Stimulated activated effector memory CD8-positive, alpha-beta T cell treated with anti-CD3 and anti-CD28 coated beads, Interleukin-12 subunit alpha, Interleukin-12 subunit beta, amount 100 ng/mL, for 72 hours (primary cell): ENCODE results near the gene FRYL.
"Not testable (repeated sequence)": the region's sequence is repeated elsewhere in the genome, so short reads cannot be mapped to it uniquely, and the experiment has no call there.

Experiments used
- ATAC-seq: fragments of 150-1000 bp; cut with Tn5 transposase; 2 replicates; pipeline ENCODE4 v1.10.0; 2021
- DNase-seq, 2 donors: peaks; one replicate each; pipeline ENCODE4 v3.0.0; 2021 to 2022; ENCODE audit warnings: low spot score in 2 of 2
- H3K27ac Mint-ChIP-seq: one replicate; pipeline ENCODE4 v1.8.0; 2022; ENCODE audit warnings: mild to moderate bottlenecking, mixed read lengths
- H3K36me3 Mint-ChIP-seq: one replicate; pipeline ENCODE4 v1.8.0; 2022; ENCODE audit warnings: mild to moderate bottlenecking, mixed read lengths
- H3K4me1 Mint-ChIP-seq: one replicate; pipeline ENCODE4 v1.8.0; 2022; ENCODE audit warnings: mixed read lengths
- H3K4me3 Mint-ChIP-seq: one replicate; pipeline ENCODE4 v1.8.0; 2022; ENCODE audit warnings: mild to moderate bottlenecking, mixed read lengths
- H3K9me3 Mint-ChIP-seq: one replicate; pipeline ENCODE4 v1.8.0; 2022; ENCODE audit warnings: mixed read lengths

FRYL gene

DNA sequence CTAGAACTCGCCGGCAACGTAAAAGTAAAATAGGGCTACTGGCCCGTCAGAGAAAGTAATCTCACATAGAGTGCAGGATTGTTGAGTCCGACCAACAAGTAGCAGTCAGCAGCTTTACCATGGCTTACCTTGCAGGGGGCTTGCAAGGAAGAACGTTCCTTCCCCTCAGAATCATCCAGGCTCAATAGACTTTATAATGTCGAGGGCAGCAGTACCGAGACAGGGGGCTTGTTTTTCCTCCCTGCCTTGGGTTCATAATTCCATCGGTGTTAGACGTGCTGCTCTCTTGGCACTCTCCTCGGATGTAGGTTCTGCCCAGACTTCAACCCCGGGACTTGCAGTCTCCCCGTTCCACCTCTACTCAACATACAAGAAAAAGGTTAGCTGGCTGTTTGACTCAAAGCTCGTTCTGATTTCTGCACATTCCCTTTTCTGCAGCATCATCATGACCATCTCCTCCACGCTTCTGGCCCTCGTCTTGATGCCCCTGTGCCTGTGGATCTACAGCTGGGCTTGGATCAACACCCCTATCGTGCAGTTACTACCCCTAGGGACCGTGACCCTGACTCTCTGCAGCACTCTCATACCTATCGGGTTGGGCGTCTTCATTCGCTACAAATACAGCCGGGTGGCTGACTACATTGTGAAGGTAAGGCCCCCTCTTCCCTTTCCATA lies 295.4 kb downstream of the FRYL start:
- DNase-seq (no peak), ATAC-seq (no peak)
- Mint-ChIP-seq H3K36me3 (no peaks in the 10 kb centered on the region), H3K4me3 (peak overlapping the region; percentile 65), H3K27ac (no peak overlapping the region), H3K4me1 (peaks cover 14% of the 10 kb centered on the region), H3K9me3 (no peaks in the 10 kb centered on the region)

DNA sequence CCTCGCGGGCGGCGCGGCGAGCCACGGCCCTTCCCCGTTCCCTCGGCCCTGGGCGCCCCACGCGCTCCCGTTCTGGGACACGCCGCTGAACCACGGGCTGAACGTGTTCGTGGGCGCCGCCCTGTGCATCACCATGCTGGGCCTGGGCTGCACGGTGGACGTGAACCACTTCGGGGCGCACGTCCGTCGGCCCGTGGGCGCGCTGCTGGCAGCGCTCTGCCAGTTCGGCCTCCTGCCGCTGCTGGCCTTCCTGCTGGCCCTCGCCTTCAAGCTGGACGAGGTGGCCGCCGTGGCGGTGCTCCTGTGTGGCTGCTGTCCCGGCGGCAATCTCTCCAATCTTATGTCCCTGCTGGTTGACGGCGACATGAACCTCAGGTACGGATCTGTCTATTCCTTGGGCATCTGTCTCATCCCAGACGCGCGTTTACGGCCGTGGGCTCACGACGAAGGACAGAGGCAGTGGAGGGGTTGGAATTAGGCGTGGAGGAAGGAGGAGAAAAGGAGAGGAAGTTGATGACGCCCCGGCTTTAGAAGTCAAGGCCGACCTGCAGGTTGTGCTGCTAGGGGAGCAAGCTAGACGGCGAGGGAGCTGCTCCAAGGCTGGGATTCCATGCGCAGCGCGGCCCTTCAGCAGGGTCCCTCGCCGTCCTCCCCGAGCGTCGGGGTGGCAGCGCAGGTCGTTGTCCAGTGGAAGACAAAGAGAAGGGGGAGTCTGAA lies 296.1 kb downstream of the FRYL start:
- Mint-ChIP-seq H3K9me3 (no peaks in the 10 kb centered on the region), H3K27ac (no peak overlapping the region), H3K4me1 (peaks cover 14% of the 10 kb centered on the region), H3K4me3 (peak overlapping the region; percentile 65), H3K36me3 (no peaks in the 10 kb centered on the region)
- ATAC-seq (peak; percentile 66), DNase-seq (no peak)

DNA sequence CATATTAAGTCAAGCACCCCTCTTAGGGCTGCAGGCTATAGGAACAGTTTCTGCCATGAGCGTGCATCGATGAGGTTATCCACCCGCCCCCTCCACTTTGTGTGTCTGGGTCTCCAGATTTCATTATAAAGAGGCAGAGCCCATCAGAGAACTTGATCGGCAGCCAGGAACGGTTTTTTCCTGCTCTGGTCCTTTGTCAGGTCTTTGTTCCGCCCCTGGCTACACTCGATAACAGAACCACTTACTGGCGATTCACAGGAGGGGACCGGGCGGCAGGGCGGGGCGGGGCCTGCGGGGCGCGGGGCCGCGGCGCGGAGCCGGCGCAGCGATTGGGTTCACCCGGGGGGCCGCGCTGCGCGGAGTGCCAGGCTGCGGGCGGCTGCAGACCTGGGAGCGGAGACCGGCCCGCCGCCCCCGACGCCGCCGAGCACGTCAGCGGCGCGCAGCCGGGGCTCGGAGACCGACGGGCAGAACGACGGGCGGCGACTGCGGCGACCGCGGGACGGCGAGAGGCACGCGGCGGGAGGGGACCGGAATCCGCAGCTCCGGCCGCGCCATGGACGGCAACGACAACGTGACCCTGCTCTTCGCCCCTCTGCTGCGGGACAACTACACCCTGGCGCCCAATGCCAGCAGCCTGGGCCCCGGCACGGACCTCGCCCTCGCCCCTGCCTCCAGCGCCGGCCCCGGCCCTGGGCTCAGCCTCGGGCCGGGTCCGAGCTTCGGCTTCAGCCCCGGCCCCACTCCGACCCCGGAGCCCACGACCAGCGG lies 296.9 kb downstream of the FRYL start, which contains the start of gene SLC10A4:
Gene SLC10A4 (plus strand): TSS at position 338 of the 771 bp plus-strand sequence. CDS start 219 bp downstream, at position 557.
- H3K27ac Mint-ChIP-seq: no peak within 1 kb of the TSS
- H3K4me3 Mint-ChIP-seq: peak within 1 kb of the TSS; percentile 65
- ATAC-seq: peak; percentile 67
- H3K36me3 Mint-ChIP-seq: no peaks in the 10 kb centered on the region
- H3K4me1 Mint-ChIP-seq: peaks cover 14% of the 10 kb centered on the region
- H3K9me3 Mint-ChIP-seq: no peaks in the 10 kb centered on the region
- no peak for DNase-seq

DNA sequence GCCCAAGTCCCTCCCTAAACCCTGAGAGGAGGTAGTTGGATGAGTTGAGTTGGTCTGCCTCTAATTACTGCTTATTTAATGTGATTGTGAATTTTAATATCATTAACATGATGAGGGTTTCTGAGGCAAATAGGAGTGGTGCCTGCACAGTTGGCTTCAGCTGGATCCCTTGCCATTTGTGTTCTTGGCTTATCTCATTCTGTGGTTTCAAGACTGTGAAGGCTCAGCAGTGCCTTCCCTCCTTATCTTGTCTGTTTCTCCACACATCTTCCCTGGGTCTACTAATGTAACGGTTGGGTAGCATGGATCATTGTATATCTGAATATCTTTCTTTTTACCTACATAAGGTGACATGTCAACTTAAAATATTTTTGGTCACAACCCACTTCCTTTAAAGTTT lies 298.5 kb downstream of the FRYL start:
- H3K4me1 Mint-ChIP-seq: peaks cover 14% of the 10 kb centered on the region
- no peaks in the 10 kb centered on the region for H3K36me3 Mint-ChIP-seq
- DNase-seq (no peak), ATAC-seq (no peak)
- H3K27ac Mint-ChIP-seq: no peak overlapping the region
- H3K4me3 Mint-ChIP-seq: no peak overlapping the region
- H3K9me3 Mint-ChIP-seq: no peaks in the 10 kb centered on the region

DNA sequence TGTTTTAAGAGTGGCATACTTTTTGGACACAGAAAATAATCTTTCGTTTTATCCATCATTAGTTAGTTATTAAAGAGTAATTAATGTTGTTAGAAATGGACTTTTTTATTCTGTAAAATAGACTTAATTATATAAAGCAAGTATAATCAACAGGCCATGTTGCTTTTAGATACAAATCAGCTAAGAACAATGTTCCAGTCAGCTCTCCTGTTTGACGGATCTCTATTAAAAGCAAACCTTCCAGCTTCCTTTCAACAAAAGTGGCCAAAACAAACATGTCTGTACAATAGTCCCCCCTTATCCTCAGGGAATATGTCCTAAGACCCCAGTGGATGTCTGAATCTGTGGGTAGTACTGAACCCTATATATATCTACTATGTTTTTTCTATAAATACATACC lies 301.8 kb downstream of the FRYL start:
- ATAC-seq: no peak

DNA sequence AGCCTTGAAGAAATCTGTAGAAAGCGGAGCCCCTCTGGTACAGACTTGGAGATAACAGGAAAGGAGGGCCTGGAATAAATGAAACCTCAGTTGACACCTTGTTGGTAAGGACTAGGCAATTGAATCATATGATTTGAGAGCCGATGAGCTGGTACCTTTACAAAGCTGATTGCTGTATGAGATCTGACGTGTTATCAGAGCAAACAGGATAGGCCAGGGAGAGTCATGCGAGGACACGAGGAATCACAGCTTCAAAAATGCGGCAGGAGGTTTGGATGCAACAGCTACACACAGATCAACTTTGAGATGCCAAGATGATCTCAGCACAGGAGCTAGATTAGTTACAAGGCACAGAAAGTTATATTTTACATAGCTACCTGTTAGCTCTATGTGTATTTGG lies 304.3 kb downstream of the FRYL start:
- no peaks in the 10 kb centered on the region for H3K4me1 Mint-ChIP-seq
- H3K9me3 Mint-ChIP-seq: no peaks in the 10 kb centered on the region
- DNase-seq (no peak), ATAC-seq (no peak)
- no peak overlapping the region for H3K27ac Mint-ChIP-seq
- no peak overlapping the region for H3K4me3 Mint-ChIP-seq
- H3K36me3 Mint-ChIP-seq: no peaks in the 10 kb centered on the region

More for the DNA sequence above, 301.8 kb downstream of the FRYL start:
- H3K4me1 Mint-ChIP-seq: no peaks in the 10 kb centered on the region
- no peaks in the 10 kb centered on the region for H3K36me3 Mint-ChIP-seq
- no peak overlapping the region for H3K4me3 Mint-ChIP-seq
- H3K27ac Mint-ChIP-seq: no peak overlapping the region
- DNase-seq: no peak
- no peaks in the 10 kb centered on the region for H3K9me3 Mint-ChIP-seq

DNA sequence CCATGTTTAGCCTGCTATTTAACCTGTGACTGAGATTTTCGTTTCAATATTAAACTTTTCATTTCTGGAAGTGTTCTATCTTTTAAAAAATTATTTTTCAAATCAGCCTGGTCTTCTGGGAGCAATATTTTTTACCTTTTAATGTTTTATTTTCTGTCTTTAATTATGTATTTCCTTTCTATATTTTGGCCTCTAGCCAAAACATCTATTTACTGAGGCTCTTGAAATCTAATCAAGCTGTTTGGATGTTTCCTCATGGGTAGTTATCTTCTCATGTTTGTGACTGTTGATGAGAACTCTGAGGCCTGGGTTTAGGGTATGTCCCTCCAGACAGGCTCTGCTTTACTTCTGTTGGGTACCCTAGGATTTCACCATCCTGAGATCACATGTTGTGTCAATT lies 307.3 kb downstream of the FRYL start:
- ATAC-seq (no peak), DNase-seq (no peak)
- no peaks in the 10 kb centered on the region for H3K9me3 Mint-ChIP-seq
- no peak overlapping the region for H3K4me3 Mint-ChIP-seq
- H3K4me1 Mint-ChIP-seq: no peaks in the 10 kb centered on the region
- no peaks in the 10 kb centered on the region for H3K36me3 Mint-ChIP-seq
- no peak overlapping the region for H3K27ac Mint-ChIP-seq

DNA sequence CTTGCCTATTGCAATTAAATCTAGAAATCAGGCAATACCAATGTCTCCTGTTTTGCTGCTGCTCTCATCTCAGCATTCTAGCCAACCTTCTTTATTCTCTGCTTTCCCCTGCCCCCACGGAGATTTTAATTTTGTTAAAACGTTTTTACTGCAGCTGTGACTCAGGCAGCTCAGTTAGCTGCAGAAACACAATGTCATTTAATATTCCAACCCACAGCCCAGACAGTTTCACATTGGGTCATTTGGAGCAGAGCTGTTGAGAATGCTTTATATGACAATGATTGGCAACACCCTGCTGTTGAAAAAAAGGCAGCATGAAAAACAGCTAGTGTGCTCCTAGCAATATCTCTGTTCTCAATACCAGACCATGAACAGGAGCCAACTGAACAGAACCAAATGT lies 309.5 kb downstream of the FRYL start:
- no peaks in the 10 kb centered on the region for H3K4me1 Mint-ChIP-seq
- no peaks in the 10 kb centered on the region for H3K36me3 Mint-ChIP-seq
- H3K9me3 Mint-ChIP-seq: no peaks in the 10 kb centered on the region
- DNase-seq (peak in 1 of 2 donors; percentile 25), ATAC-seq (peak; percentile 57)
- no peak overlapping the region for H3K27ac Mint-ChIP-seq
- H3K4me3 Mint-ChIP-seq: no peak overlapping the region

DNA sequence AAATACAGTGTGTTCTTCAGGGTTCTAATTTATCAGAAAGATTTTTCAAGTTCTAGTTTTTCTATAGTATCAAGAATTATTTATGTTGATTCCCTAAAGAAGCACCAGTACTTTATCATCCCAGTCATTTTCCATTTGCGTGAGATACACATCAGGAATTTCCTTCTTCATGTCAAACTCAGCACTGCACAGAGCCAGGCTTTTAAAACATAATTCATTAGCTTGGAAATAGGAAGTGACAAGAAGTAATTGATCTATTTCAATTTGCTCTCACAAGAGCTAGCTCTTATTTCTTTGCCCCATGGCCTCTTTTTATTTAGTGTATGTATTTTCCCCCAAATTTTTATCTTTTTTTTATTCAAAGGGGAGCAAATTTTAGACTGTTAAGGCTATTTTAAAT lies 309.9 kb downstream of the FRYL start:
- no peaks in the 10 kb centered on the region for H3K4me1 Mint-ChIP-seq
- H3K4me3 Mint-ChIP-seq: no peak overlapping the region
- no peak for DNase-seq
- no peak for ATAC-seq
- H3K9me3 Mint-ChIP-seq: no peaks in the 10 kb centered on the region
- H3K36me3 Mint-ChIP-seq: no peaks in the 10 kb centered on the region
- H3K27ac Mint-ChIP-seq: no peak overlapping the region

DNA sequence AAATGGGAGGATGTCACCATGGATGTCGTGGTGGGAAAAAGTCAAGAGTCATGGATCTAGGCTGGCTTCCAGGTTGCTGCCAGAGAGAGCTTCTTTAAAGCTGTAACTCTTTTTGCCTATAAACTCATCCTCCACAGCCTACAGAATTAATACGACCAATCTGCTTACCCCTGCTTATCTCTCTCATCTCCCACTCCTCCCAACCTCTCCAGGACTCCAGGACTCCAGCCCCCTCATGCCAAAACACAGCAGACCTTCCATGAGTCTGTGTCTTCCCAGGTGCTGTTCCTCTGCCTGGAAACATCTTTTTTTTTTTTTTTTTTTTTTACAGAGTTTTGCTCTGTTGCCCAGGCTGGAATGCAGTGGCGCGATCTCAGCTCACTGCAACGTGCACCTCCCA lies 312.2 kb downstream of the FRYL start:
- DNase-seq (no peak), ATAC-seq (no peak)
- H3K36me3 Mint-ChIP-seq: no peaks in the 10 kb centered on the region
- no peaks in the 10 kb centered on the region for H3K9me3 Mint-ChIP-seq
- H3K27ac Mint-ChIP-seq: no peak overlapping the region
- no peaks in the 10 kb centered on the region for H3K4me1 Mint-ChIP-seq
- H3K4me3 Mint-ChIP-seq: no peak overlapping the region

DNA sequence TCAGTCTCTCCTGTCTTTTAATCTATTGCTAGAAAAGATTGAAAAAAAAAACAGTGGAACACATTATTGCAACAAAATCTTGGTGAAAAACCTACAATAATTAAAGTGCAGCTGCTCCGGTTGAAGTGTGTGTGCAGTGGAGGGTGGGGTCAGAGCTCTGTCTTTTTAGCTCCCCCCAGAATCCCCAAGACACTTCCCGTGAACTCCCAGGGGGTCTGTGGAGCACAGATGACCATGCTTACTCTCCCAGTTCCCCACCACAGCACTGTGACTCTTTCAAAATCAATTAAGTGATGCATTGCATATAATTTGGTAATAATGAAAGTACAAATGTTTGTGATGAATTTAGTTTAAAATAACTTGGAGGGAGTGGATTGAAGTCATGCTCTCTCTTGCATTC lies 312.6 kb downstream of the FRYL start:
- H3K4me1 Mint-ChIP-seq: no peaks in the 10 kb centered on the region
- H3K9me3 Mint-ChIP-seq: no peaks in the 10 kb centered on the region
- no peaks in the 10 kb centered on the region for H3K36me3 Mint-ChIP-seq
- DNase-seq (no peak), ATAC-seq (no peak)
- H3K27ac Mint-ChIP-seq: no peak overlapping the region
- H3K4me3 Mint-ChIP-seq: no peak overlapping the region

DNA sequence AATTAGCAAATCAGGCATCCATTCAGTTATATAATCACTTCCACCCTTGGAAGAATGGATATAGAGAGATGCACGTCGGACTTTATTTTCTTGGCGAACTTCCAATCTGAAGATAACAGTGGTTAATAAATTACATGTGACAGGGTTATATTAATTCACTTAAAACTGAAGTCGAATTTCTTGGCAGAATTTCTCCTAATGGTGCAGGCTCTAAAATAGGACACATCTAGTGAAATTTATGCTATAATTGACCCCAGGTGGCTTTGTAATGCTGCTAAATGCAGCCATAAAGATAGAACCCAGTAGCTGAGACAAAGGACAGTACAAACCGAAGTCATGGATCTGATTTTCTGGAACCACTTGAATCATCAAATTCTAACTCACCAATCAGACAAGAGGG lies 317.7 kb downstream of the FRYL start:
- ATAC-seq: no peak
- DNase-seq: no peak
- no peaks in the 10 kb centered on the region for H3K4me1 Mint-ChIP-seq

DNA sequence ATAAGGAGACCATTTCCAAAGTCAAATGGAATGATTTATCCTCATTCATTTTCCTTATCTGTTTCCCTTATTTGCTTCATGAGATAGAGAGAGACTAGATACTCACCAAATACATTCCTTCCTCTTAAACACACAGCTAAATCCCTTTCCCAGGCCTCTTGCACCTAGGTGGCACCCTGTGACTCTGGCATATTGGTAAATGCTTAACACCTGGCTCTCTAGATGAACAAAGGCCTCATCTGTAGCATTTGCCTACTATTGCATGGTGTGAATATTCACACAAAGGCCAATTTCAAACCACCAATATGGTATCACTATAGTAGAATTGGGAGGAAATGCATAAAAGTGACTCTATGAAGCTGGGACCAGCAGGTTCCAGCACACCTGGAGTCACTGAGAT lies 319.1 kb downstream of the FRYL start:
- no peaks in the 10 kb centered on the region for H3K9me3 Mint-ChIP-seq
- no peak overlapping the region for H3K27ac Mint-ChIP-seq
- H3K36me3 Mint-ChIP-seq: no peaks in the 10 kb centered on the region
- H3K4me1 Mint-ChIP-seq: no peaks in the 10 kb centered on the region
- no peak for DNase-seq
- ATAC-seq: no peak
- H3K4me3 Mint-ChIP-seq: no peak overlapping the region

More for the DNA sequence above, 317.7 kb downstream of the FRYL start:
- Mint-ChIP-seq H3K9me3 (no peaks in the 10 kb centered on the region), H3K27ac (no peak overlapping the region), H3K4me3 (no peak overlapping the region), H3K36me3 (no peaks in the 10 kb centered on the region)

DNA sequence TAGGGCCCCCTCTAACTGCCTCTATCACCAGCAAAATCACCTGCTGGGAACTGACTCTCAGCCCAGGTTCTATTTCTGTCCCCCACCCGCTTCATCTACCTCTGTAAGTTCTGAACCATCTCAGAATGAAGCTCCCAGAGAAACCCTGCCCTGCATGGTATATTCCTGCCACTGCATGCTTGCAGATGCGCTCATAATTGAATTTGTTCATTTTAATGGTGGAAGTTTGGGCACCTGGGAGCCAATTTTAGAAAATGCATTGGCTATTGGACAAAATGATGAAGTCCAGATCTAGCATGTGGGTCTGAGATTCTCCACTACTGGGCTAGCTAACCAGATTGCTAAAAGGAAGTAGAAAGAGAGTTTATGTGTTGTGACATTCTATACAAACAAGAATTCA lies 325.5 kb downstream of the FRYL start:
- H3K27ac Mint-ChIP-seq: no peak overlapping the region

DNA sequence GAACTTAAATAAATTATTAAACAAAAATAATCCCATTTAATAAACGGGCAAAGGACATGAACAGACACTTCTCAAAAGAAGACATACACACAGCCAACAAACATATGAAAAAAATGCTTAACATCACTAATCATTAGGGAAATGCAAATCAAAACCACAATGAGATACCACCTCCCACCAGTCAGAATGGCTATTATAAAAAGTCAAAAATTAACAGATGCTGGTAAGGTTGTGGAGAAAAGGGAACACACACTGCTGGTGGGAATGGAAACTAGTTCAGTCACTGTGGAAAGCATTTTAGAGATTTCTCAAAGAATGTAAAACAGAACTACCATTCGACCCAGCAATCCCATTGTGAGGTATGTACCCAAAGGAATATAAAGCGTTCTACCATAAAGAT lies 328.4 kb downstream of the FRYL start:
- H3K4me3 Mint-ChIP-seq, ATAC-seq, H3K9me3 Mint-ChIP-seq: not testable (repeated sequence)

More for the DNA sequence above, 325.5 kb downstream of the FRYL start:
- DNase-seq (no peak), ATAC-seq (no peak)
- Mint-ChIP-seq H3K36me3 (no peaks in the 10 kb centered on the region), H3K9me3 (peaks cover 3% of the 10 kb centered on the region), H3K4me3 (no peak overlapping the region), H3K4me1 (no peaks in the 10 kb centered on the region)

More for the DNA sequence above, 328.4 kb downstream of the FRYL start:
- H3K36me3 Mint-ChIP-seq, DNase-seq, H3K4me1 Mint-ChIP-seq, H3K27ac Mint-ChIP-seq: not testable (repeated sequence)
